ENCODE measurements around the gene ZNF827. TPM values are rescaled to one million over a fixed set of nuclear protein-coding genes. Genes with fewer than 3 reads are reported as not detected.

The ZNF827 gene
- total RNA-seq, 1 donor from 2014 or later: 27.2 TPM

- H3K27me3 Mint-ChIP-seq: no peaks in the 10 kb centered on the region
- CTCF ChIA-PET: no interaction called here
- DNase-seq (no peak), ATAC-seq (ENCODE audit: low read depth) (no peak)
- intact Hi-C loops (cut with micrococcal nuclease): no loop called here
- no peak for TF ChIP-seq CTCF (IDR thresholded peaks at IDR 0.05)
- H3K4me3 Mint-ChIP-seq: no peak overlapping the region
- H3K36me3 Mint-ChIP-seq (ENCODE audit: low read depth): peaks cover 39% of the 10 kb centered on the region
- POLR2A ChIA-PET: interaction anchor here (0.6 kb wide), 1 partner anchor 60 kb away, joined by 4 read pairs; no protein-coding TSS in a partner anchor
- peaks cover 12% of the 10 kb centered on the region for H3K4me1 Mint-ChIP-seq
- no peaks in the 10 kb centered on the region for H3K9me3 Mint-ChIP-seq
- no peak overlapping the region for H3K27ac Mint-ChIP-seq
Measured at GRCh38 chr4:145876531-145877180, 62.0 kb downstream of the ZNF827 start.

- no peak for ATAC-seq (ENCODE audit: low read depth)
- peaks cover 9% of the 10 kb centered on the region for H3K4me1 Mint-ChIP-seq
- H3K27me3 Mint-ChIP-seq: no peaks in the 10 kb centered on the region
- no peak overlapping the region for H3K27ac Mint-ChIP-seq
- CTCF ChIA-PET: no interaction called here
- H3K4me3 Mint-ChIP-seq: no peak overlapping the region
- intact Hi-C loops (cut with micrococcal nuclease): no loop called here
- no peak for DNase-seq
- TF ChIP-seq CTCF (IDR thresholded peaks at IDR 0.05): no peak
- no peaks in the 10 kb centered on the region for H3K9me3 Mint-ChIP-seq
- POLR2A ChIA-PET: no interaction called here
- peaks cover 28% of the 10 kb centered on the region for H3K36me3 Mint-ChIP-seq (ENCODE audit: low read depth)
Measured at GRCh38 chr4:145873901-145874300, 64.7 kb downstream of the ZNF827 start.

- H3K4me3 Mint-ChIP-seq: no peak overlapping the region
- no peak overlapping the region for H3K27ac Mint-ChIP-seq
- intact Hi-C loops (cut with micrococcal nuclease): no loop called here
- peaks cover 10% of the 10 kb centered on the region for H3K4me1 Mint-ChIP-seq
- H3K27me3 Mint-ChIP-seq: no peaks in the 10 kb centered on the region
- CTCF ChIA-PET: no interaction called here
- no peaks in the 10 kb centered on the region for H3K9me3 Mint-ChIP-seq
- DNase-seq (no peak), ATAC-seq (ENCODE audit: low read depth) (no peak)
- H3K36me3 Mint-ChIP-seq (ENCODE audit: low read depth): peaks cover 29% of the 10 kb centered on the region
- POLR2A ChIA-PET: no interaction called here
- no peak for TF ChIP-seq CTCF (IDR thresholded peaks at IDR 0.05)
Measured at GRCh38 chr4:145871209-145871608, 67.4 kb downstream of the ZNF827 start.

- Mint-ChIP-seq H3K4me1 (peaks cover 11% of the 10 kb centered on the region), H3K9me3 (no peaks in the 10 kb centered on the region), H3K4me3 (no peak overlapping the region), H3K36me3 (ENCODE audit: low read depth) (peaks cover 27% of the 10 kb centered on the region), H3K27me3 (no peaks in the 10 kb centered on the region), H3K27ac (peak overlapping the region; percentile 32)
- no peak for DNase-seq
- intact Hi-C loops (cut with micrococcal nuclease): no loop called here
- ChIA-PET CTCF (no interaction called here), POLR2A (no interaction called here)
- TF ChIP-seq CTCF (IDR thresholded peaks at IDR 0.05): no peak
- ATAC-seq (ENCODE audit: low read depth): no peak
Measured at GRCh38 chr4:145870155-145871020, 68.2 kb downstream of the ZNF827 start.

GRCh38 chr4:145868637-145869409 is 69.8 kb downstream of the ZNF827 start:
- ChIA-PET CTCF (no interaction called here), POLR2A (no interaction called here)
- H3K9me3 Mint-ChIP-seq: no peaks in the 10 kb centered on the region
- H3K27me3 Mint-ChIP-seq: no peaks in the 10 kb centered on the region
- no peak for TF ChIP-seq CTCF (IDR thresholded peaks at IDR 0.05)
- intact Hi-C loops (cut with micrococcal nuclease): no loop called here
- ATAC-seq (ENCODE audit: low read depth) (no peak), DNase-seq (no peak)
- peaks cover 13% of the 10 kb centered on the region for H3K4me1 Mint-ChIP-seq
- H3K4me3 Mint-ChIP-seq: no peak overlapping the region
- H3K36me3 Mint-ChIP-seq (ENCODE audit: low read depth): peaks cover 25% of the 10 kb centered on the region
- no peak overlapping the region for H3K27ac Mint-ChIP-seq

All from activated B cell treated with CpG ODN at 0.5 μM for 24 hours (primary cell).